Sigmoid colon (tissue), 7 donors: Measurements from ENCODE around the gene DPP6. TPM values are rescaled to one million over a fixed set of nuclear protein-coding genes. Genes with fewer than 3 reads are reported as not detected.

Experiments used
- DNase-seq: peaks from one replicate; pipeline ENCODE4 v3.0.0-alpha.2; 2019
- H3K27ac ChIP-seq, 4 donors: fragments of 200-600 bp; sonication (generic); one replicate each; pipeline ENCODE4 v1.5.1; 2016 to 2019; ENCODE audit warnings: mild to moderate bottlenecking in 1 of 4
- H3K27me3 ChIP-seq, 3 donors: fragments of 200-600 bp; sonication (generic); one replicate each; pipeline ENCODE4 v1.5.1; 2019; ENCODE audit warnings: mild to moderate bottlenecking in 1 of 3
- H3K36me3 ChIP-seq, 4 donors: fragments of 200-600 bp; sonication (generic); one replicate each; pipeline ENCODE4 v1.5.1; 2016 to 2019
- H3K4me1 ChIP-seq, 4 donors: fragments of 200-600 bp; sonication (generic); one replicate each; pipeline ENCODE4 v1.5.1; 2017 to 2019
- H3K4me3 ChIP-seq, 4 donors: fragments of 200-600 bp; sonication (generic); one replicate each; pipeline ENCODE4 v1.5.1; 2017 to 2019; ENCODE audit warnings: mild to moderate bottlenecking in 2 of 4, moderate library complexity in 1 of 4
- H3K9me3 ChIP-seq, 4 donors: fragments of 200-600 bp in 3 of 4; sonication (generic) in 3 of 4; one replicate each; pipeline versions ENCODE4 v1.5.1 to v1.6.1; 2013 to 2019
- CTCF ChIP-seq, 4 experiments: fragments of 450-650 bp in 3 of 4; fragments of 200-600 bp in 1 of 4; IDR thresholded peaks; one replicate each; pipeline ENCODE4 v1.5.1; 2016 to 2019; ENCODE audit warnings: antibody characterized with exemption in 4 of 4, mild to moderate bottlenecking in 3 of 4, moderate library complexity in 2 of 4
- EP300 ChIP-seq, 4 donors: sonication (generic); formaldehyde crosslinking; IDR thresholded peaks; one replicate each; pipeline ENCODE4 v1.6.1; 2017; ENCODE audit warnings: antibody characterized with exemption in 4 of 4
- POLR2A ChIP-seq, 2 donors: fragments of 450-650 bp; IDR thresholded peaks; one replicate each; pipeline ENCODE4 v1.6.1; 2016; ENCODE audit warnings: antibody characterized with exemption in 2 of 2, mild to moderate bottlenecking in 2 of 2, moderate library complexity in 2 of 2
- POLR2AphosphoS5 ChIP-seq, 4 donors: sonication (generic); formaldehyde crosslinking; IDR thresholded peaks; one replicate each; pipeline ENCODE4 v1.6.1; 2017; ENCODE audit warnings: antibody characterized with exemption in 4 of 4
- WGBS, 2 donors: extraction: QIAGEN DNeasy Blood & Tissue Kit; methylation state at CpG; one replicate each; pipeline ENCODE4 v1.1.7; 2013; 5-methylcytosine and 5-hydroxymethylcytosine counted together
- intact Hi-C: fragments of 100-400 bp; cut with DNase I; formaldehyde crosslinking; loops from one replicate; pipeline ENCODE4 v1.15.1; 2023
- polyA plus RNA-seq, 3 donors: library from polyadenylated mRNA; stranded (reverse); fragments of 200-250 nt; gene quantifications; one replicate each; pipeline ENCODE4 v1.2.3, GENCODE V29; 2013
- total RNA-seq, 4 donors: library from RNA; depleted of rRNA; stranded (reverse); fragments of >200 nt; gene quantifications; one replicate each; pipeline ENCODE4 v1.1.0, GENCODE V29; 2016
- donor health status: healthy with polysubstance abuse.
- donor health status: Bipolar disorder and iron deficiency.
- donor health status: healthy.

The DPP6 gene
- total and polyA plus RNA-seq, 7 donors = 1.2 to 53.2 (median 41.0) TPM; not detected in 1

DNA sequence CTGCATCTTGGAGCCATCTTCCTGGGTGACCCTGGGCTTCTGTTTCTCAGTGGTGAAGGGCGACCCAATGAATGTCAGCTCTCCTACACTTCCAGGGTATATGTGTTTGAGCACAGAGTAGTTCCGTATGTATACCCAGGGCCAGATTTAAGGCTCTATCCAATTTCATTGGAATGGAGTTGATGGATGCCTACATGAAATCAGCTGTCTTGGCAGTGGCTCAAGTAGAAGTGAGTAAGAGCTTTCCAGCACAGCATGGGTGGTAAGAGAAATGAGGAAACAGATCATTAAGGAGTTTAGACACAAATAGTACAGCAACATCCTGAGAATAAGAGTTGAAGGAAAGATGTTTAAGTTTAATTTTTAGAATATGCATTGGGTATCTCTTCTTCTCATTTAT lies 517.7 kb downstream of the DPP6 start:
- intact Hi-C loops = no loop called here
- H3K4me3 ChIP-seq = no peak overlapping the region
- TF ChIP-seq POLR2A (IDR thresholded peaks at IDR 0.05) = no peak
- TF ChIP-seq EP300 (IDR thresholded peaks at IDR 0.05) = no peak
- no peak for TF ChIP-seq CTCF (IDR thresholded peaks at IDR 0.05)
- H3K27ac ChIP-seq = no peak overlapping the region
- no peaks in the 10 kb centered on the region for H3K4me1 ChIP-seq
- no peaks in the 10 kb centered on the region for H3K9me3 ChIP-seq
- 84 to 91% methylated on average over 2 of the region's 2 CpGs for WGBS, 2 donors
- no peaks in the 10 kb centered on the region for H3K27me3 ChIP-seq
- DNase-seq = no peak
- no peaks in the 10 kb centered on the region for H3K36me3 ChIP-seq

GRCh38 chr7:154571772-154572171 lies 519.6 kb downstream of the DPP6 start:
- no peaks in the 10 kb centered on the region for H3K36me3 ChIP-seq
- H3K9me3 ChIP-seq = no peaks in the 10 kb centered on the region
- no peak for TF ChIP-seq POLR2A (IDR thresholded peaks at IDR 0.05)
- TF ChIP-seq CTCF (IDR thresholded peaks at IDR 0.05) = no peak
- TF ChIP-seq EP300 (IDR thresholded peaks at IDR 0.05) = no peak
- TF ChIP-seq POLR2AphosphoS5 (IDR thresholded peaks at IDR 0.05) = no peak
- no peaks in the 10 kb centered on the region for H3K27me3 ChIP-seq
- intact Hi-C loops = no loop called here
- no peak overlapping the region for H3K4me3 ChIP-seq
- no peaks in the 10 kb centered on the region for H3K4me1 ChIP-seq
- DNase-seq = no peak
- no peak overlapping the region for H3K27ac ChIP-seq
- WGBS, 2 donors = 72 to 81% methylated on average over 3 of the region's 3 CpGs

DNA sequence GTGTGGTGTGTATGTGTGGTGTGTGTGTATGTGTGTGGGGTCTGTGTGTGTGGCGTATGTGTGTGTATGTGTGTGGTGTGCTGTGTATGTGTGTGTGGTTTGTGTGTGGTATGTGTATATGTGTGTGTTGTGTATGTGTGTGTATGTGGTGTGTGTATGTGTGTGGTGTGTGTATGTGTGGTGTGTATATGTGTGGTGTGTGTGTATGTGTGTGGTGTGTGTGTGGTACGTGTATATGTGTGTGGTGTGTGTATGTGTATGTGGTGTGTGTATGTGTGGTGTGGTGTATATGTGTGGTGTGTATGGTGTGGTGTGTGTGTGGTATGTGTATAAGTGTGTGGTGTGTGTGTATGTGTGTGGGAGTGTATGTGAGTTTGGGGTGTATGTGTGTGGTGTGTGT lies 522.0 kb downstream of the DPP6 start:
- H3K9me3 ChIP-seq = no peaks in the 10 kb centered on the region
- no peaks in the 10 kb centered on the region for H3K4me1 ChIP-seq
- 94 to 97% methylated on average over 2 of the region's 2 CpGs for WGBS, 2 donors
- TF ChIP-seq CTCF (IDR thresholded peaks at IDR 0.05) (no peak), POLR2A (IDR thresholded peaks at IDR 0.05) (no peak), EP300 (IDR thresholded peaks at IDR 0.05) (no peak), POLR2AphosphoS5 (IDR thresholded peaks at IDR 0.05) (no peak)
- no peak for DNase-seq
- H3K27ac ChIP-seq = no peak overlapping the region
- no peaks in the 10 kb centered on the region for H3K36me3 ChIP-seq
- intact Hi-C loops = no loop called here
- H3K4me3 ChIP-seq = no peak overlapping the region
- no peaks in the 10 kb centered on the region for H3K27me3 ChIP-seq

- WGBS, 2 donors = 92 to 99% methylated on average over 3 of the region's 3 CpGs
- Histone ChIP-seq H3K27ac (no peak overlapping the region), H3K9me3 (no peaks in the 10 kb centered on the region), H3K4me3 (no peak overlapping the region), H3K36me3 (no peaks in the 10 kb centered on the region), H3K27me3 (no peaks in the 10 kb centered on the region), H3K4me1 (no peaks in the 10 kb centered on the region)
- TF ChIP-seq POLR2A (IDR thresholded peaks at IDR 0.05) (no peak), POLR2AphosphoS5 (IDR thresholded peaks at IDR 0.05) (no peak), CTCF (IDR thresholded peaks at IDR 0.05) (no peak)
- DNase-seq = no peak
- intact Hi-C loops = no loop called here
Observed at GRCh38 chr7:154575497-154575896, 523.3 kb downstream of the DPP6 start.

GRCh38 chr7:154576604-154577003 lies 524.4 kb downstream of the DPP6 start:
- no peaks in the 10 kb centered on the region for H3K36me3 ChIP-seq
- no peak overlapping the region for H3K4me3 ChIP-seq
- no peaks in the 10 kb centered on the region for H3K9me3 ChIP-seq
- no peak overlapping the region for H3K27ac ChIP-seq
- 90 to 93% methylated on average over 7 of the region's 7 CpGs for WGBS, 2 donors
- no peaks in the 10 kb centered on the region for H3K4me1 ChIP-seq
- no peaks in the 10 kb centered on the region for H3K27me3 ChIP-seq
- intact Hi-C loops = no loop called here
- TF ChIP-seq CTCF (IDR thresholded peaks at IDR 0.05) (no peak), POLR2A (IDR thresholded peaks at IDR 0.05) (no peak), POLR2AphosphoS5 (IDR thresholded peaks at IDR 0.05) (no peak)
- no peak for DNase-seq
